Measurements from ENCODE around the gene UBTD1. TPM values are rescaled to one million over a fixed set of nuclear protein-coding genes. Genes with fewer than 3 reads are reported as not detected.

The UBTD1 gene
- total RNA-seq, 3 donors from 2014 or later = 0.49 to 7.3 (median 3.4) TPM

DNA sequence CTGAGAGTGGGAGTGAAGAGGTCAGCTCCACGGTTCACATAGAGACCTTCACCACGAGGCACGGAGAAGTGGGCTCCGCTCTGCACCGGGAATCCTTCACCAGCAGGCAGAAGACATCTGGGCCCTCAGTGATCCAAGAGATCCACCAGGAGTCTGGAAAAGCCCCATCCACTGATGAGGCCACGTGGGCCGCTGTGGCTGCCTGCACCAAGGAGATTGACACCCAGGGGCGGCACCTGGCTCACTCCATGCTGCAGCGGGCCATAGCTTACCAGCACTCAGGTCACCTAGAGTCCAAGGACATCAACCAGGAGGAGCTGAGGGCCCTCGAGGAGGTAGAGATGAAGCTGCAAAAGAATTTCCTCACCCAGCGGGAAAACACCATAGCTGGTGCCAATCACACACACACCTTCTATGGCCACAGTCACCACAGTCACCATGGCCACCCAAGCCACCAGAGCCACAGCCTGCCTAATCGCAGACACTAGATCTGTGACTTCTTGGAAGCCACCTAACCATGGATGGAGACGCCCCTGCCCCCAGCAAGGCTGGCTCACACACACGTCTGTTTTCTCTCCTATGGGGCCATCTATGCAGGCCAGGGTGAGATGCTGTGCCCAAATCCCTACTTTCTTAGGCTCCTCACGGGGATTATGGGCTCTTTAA, 91.5 kb downstream of the UBTD1 start:
- intact Hi-C loops (cut with DNase I, micrococcal nuclease) = no loop called here
- TF ChIP-seq, protein P1, sequence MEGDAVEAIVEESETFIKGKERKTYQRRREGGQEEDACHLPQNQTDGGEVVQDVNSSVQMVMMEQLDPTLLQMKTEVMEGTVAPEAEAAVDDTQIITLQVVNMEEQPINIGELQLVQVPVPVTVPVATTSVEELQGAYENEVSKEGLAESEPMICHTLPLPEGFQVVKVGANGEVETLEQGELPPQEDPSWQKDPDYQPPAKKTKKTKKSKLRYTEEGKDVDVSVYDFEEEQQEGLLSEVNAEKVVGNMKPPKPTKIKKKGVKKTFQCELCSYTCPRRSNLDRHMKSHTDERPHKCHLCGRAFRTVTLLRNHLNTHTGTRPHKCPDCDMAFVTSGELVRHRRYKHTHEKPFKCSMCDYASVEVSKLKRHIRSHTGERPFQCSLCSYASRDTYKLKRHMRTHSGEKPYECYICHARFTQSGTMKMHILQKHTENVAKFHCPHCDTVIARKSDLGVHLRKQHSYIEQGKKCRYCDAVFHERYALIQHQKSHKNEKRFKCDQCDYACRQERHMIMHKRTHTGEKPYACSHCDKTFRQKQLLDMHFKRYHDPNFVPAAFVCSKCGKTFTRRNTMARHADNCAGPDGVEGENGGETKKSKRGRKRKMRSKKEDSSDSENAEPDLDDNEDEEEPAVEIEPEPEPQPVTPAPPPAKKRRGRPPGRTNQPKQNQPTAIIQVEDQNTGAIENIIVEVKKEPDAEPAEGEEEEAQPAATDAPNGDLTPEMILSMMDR (IDR thresholded peaks at IDR 0.05) = no peak
- H3K4me3 ChIP-seq = no peak overlapping the region
- no peaks in the 10 kb centered on the region for H3K9me3 ChIP-seq
- no peaks in the 10 kb centered on the region for H3K4me1 ChIP-seq (ENCODE audit: low read depth)
- DNase-seq (no peak), ATAC-seq (no peak)
- H3K36me3 ChIP-seq (ENCODE audit: low read depth) = no peaks in the 10 kb centered on the region

DNA sequence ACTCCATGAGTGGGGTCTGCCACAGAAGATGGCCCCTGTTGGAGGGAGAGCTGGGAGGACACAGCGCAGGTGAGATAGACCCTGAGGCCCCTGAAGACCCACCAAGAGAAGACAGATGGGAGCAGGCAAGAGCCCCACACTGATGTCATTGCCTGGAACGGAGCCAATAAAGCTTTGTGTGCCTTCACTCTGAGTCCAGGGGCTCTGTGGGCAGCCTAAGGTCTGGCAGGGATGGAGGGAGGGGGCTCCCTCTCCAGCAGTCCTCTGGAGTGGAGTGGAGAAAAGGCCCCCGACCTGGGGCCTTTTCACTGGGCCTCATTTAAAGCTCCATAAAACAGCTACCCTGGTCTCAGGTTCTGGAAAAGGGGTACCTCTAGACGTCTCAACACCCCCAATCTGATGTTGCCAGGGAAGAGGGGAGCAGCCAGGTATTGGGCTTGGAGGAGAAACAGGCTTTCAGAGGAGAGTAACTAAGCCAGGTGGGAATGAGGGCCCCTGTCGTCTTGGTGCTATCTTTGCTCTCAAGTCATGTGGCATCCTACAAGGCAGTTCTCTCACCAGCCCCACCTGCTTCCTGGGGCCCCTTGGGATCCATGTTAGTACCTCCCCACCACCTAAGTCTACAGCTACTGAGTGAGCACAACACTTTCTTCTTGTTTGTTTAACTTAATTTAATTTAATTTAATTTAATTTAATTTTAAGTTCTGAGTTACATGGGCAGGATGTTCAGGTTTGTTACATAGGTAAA, 92.2 kb downstream of the UBTD1 start:
- no peak for ATAC-seq
- Histone ChIP-seq H3K4me3 (no peak overlapping the region), H3K36me3 (ENCODE audit: low read depth) (no peaks in the 10 kb centered on the region), H3K9me3 (no peaks in the 10 kb centered on the region), H3K4me1 (ENCODE audit: low read depth) (no peaks in the 10 kb centered on the region)
- intact Hi-C loops (cut with DNase I, micrococcal nuclease) = no loop called here
- TF ChIP-seq, protein P1 (IDR thresholded peaks at IDR 0.05) = no peak
- DNase-seq = no peak

DNA sequence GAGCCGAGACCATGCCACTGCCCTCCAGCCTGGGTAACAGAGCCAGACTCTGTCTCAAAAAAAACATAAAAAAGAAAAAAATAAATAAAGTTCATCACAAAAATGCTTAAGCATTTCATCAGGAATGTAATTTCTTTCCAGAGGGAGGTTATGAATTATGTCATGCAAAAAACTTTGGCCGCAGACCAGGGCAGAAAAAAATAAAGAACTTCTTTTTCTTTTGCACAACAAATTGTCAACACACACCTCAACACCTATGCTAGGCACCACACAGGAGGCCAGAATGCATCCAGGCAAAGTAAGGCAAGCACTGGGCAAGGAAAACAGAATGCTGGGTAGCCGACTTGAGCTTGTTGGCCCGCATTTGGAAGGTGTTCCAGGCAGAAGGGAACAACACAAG, 94.7 kb downstream of the UBTD1 start:
- Histone ChIP-seq H3K36me3 (ENCODE audit: low read depth) (no peaks in the 10 kb centered on the region), H3K4me1 (ENCODE audit: low read depth) (no peaks in the 10 kb centered on the region), H3K9me3 (no peaks in the 10 kb centered on the region), H3K4me3 (no peak overlapping the region)
- DNase-seq = no peak
- intact Hi-C loops (cut with DNase I, micrococcal nuclease) = no loop called here
- TF ChIP-seq, protein P1 (IDR thresholded peaks at IDR 0.05) = no peak
- no peak for ATAC-seq

GRCh38 chr10:97596101-97597082, 97.7 kb downstream of the UBTD1 start:
- intact Hi-C loops (cut with DNase I, micrococcal nuclease) = no loop called here
- ATAC-seq (peak; percentile 35), DNase-seq (no peak)
- Histone ChIP-seq H3K4me1 (ENCODE audit: low read depth) (no peaks in the 10 kb centered on the region), H3K9me3 (no peaks in the 10 kb centered on the region), H3K36me3 (ENCODE audit: low read depth) (no peaks in the 10 kb centered on the region), H3K4me3 (no peak overlapping the region)
- TF ChIP-seq, protein P1 (IDR thresholded peaks at IDR 0.05) = no peak

- Histone ChIP-seq H3K9me3 (no peaks in the 10 kb centered on the region), H3K36me3 (ENCODE audit: low read depth) (no peaks in the 10 kb centered on the region), H3K4me1 (ENCODE audit: low read depth) (no peaks in the 10 kb centered on the region), H3K4me3 (no peak overlapping the region)
- DNase-seq = no peak
- ATAC-seq = no peak
- intact Hi-C loops (cut with DNase I, micrococcal nuclease) = no loop called here
- TF ChIP-seq, protein P1 (IDR thresholded peaks at IDR 0.05) = no peak
These were observed 99.1 kb downstream of the UBTD1 start for GRCh38 chr10:97597778-97598177.
